ENCODE results near the gene CD52. TPM values are rescaled to one million over a fixed set of nuclear protein-coding genes. Genes with fewer than 3 reads are reported as not detected.

CD52 gene
- total RNA-seq, 2 experiments from 2014 or later: 1,112 to 1,180 TPM

DNA sequence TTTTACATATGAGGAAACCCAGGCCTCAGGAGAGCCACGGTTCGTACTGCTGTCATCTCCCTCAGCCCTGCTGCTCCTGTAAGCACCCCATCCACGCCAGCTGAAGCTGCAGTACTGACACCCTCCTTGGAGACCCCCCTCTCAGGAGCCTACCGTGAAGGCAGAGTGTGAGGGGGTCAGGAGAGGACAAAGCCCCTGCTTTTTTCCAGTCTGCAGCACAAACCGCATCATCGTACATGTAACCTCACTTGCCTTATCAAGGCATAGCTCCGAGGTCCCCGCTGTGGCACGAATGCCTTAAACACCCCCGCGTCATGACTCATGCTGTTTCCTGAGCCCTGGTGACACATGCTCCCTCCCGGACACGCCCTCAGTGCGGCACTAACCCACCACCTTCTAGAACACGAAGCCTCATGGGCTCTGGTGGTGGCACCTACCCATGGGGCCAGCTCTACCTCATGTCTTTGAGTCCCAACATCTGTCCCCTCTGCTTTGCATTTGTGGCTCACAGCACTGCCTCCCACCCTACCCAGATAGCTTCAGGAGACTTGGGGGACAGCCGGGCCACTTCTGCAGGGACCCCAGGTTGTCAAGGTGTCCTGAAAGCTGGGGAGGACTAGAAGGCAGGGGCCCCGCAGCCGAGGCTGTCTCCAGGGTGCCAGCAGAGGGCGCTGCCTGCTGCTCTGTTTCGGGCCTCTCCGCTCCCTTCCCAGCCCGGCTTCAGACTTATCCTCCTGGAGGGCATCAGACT is 33.0 kb upstream of the CD52 start:
- CTCF ChIA-PET: interaction anchor here (0.6 to 8.6 kb wide), 37 partner anchors 9 to 414 kb away, joined by 3 to 591 read pairs (median 5); partner anchors contain the start of genes CD52, CEP85, DHDDS and PAFAH2
- ATAC-seq (peak; percentile 74), DNase-seq (peak; percentile 97)
- Mint-ChIP-seq H3K36me3 (ENCODE audit: low read depth) (peaks cover 55% of the 10 kb centered on the region), H3K27ac (peak overlapping the region; percentile 96), H3K9me3 (ENCODE audit: insufficient read depth) (no peaks in the 10 kb centered on the region), H3K4me1 (ENCODE audit: low read depth) (peaks cover 89% of the 10 kb centered on the region), H3K4me3 (peak overlapping the region; percentile 89), H3K27me3 (ENCODE audit: low read depth) (no peaks in the 10 kb centered on the region)
- POLR2A ChIA-PET: interaction anchor here (0.8 to 19.5 kb wide), 5 partner anchors 8 to 33 kb away, joined by 3 to 409 read pairs (median 14); partner anchors contain the start of genes CD52 and UBXN11

GRCh38 chr1:26285366-26286063 is 32.2 kb upstream of the CD52 start:
- DNase-seq: peak; percentile 67
- Mint-ChIP-seq H3K36me3 (ENCODE audit: low read depth) (peaks cover 53% of the 10 kb centered on the region), H3K4me1 (ENCODE audit: low read depth) (peaks cover 97% of the 10 kb centered on the region), H3K27me3 (ENCODE audit: low read depth) (no peaks in the 10 kb centered on the region), H3K27ac (peak overlapping the region; percentile 96), H3K9me3 (ENCODE audit: insufficient read depth) (no peaks in the 10 kb centered on the region), H3K4me3 (peak overlapping the region; percentile 89)
- ChIA-PET POLR2A (interaction anchor here (2.3 to 19.5 kb wide), 3 partner anchors 9 to 33 kb away, joined by 14 to 409 read pairs (median 15); partner anchors contain the start of genes CD52 and UBXN11), CTCF (interaction anchor here (0.7 to 8.6 kb wide), 33 partner anchors 9 to 414 kb away, joined by 3 to 591 read pairs (median 7); partner anchors contain the start of genes CD52, CEP85, DHDDS and PAFAH2)
- no peak for ATAC-seq

DNA sequence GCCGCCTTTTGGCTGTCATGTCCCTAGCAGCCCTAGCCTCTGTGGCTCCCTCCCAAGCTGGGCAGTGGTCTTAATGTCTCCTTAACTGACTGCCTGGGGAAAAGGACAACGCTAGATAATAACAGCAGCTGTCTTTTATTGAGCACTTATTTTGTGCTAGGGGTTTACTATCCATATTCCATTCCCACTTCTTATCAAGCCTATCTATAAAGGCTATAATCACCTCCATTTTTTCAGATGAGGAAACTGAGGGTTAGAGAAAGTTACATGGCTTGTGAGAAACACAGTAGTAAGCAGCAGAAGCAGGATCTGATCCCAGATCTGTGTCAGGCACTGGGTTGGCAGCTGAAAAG is 31.7 kb upstream of the CD52 start:
- peaks cover 100% of the 10 kb centered on the region for H3K4me1 Mint-ChIP-seq (ENCODE audit: low read depth)
- ChIA-PET POLR2A (interaction anchor here (1.3 to 19.5 kb wide), 4 partner anchors 9 to 72 kb away, joined by 4 to 409 read pairs (median 14); partner anchors contain the start of genes CD52 and UBXN11), CTCF (interaction anchor here (1.0 to 8.6 kb wide), 23 partner anchors 11 to 184 kb away, joined by 3 to 591 read pairs (median 14); partner anchors contain the start of genes CD52, CEP85, DHDDS and UBXN11)
- peaks cover 50% of the 10 kb centered on the region for H3K36me3 Mint-ChIP-seq (ENCODE audit: low read depth)
- peak overlapping the region; percentile 96 for H3K27ac Mint-ChIP-seq
- ATAC-seq (no peak), DNase-seq (no peak)
- H3K27me3 Mint-ChIP-seq (ENCODE audit: low read depth): no peaks in the 10 kb centered on the region
- no peak overlapping the region for H3K4me3 Mint-ChIP-seq
- no peaks in the 10 kb centered on the region for H3K9me3 Mint-ChIP-seq (ENCODE audit: insufficient read depth)

GRCh38 chr1:26287033-26287711 is 30.6 kb upstream of the CD52 start:
- Mint-ChIP-seq H3K27me3 (ENCODE audit: low read depth) (no peaks in the 10 kb centered on the region), H3K4me1 (ENCODE audit: low read depth) (peaks cover 100% of the 10 kb centered on the region), H3K9me3 (ENCODE audit: insufficient read depth) (no peaks in the 10 kb centered on the region), H3K4me3 (peak overlapping the region; percentile 72), H3K27ac (peak overlapping the region; percentile 96), H3K36me3 (ENCODE audit: low read depth) (peaks cover 46% of the 10 kb centered on the region)
- peak; percentile 48 for ATAC-seq
- CTCF ChIA-PET: interaction anchor here (1.0 to 8.6 kb wide), 15 partner anchors 11 to 130 kb away, joined by 3 to 591 read pairs (median 16); partner anchors contain the start of genes CD52, CEP85 and UBXN11
- POLR2A ChIA-PET: interaction anchor here (1.3 to 19.5 kb wide), 4 partner anchors 12 to 71 kb away, joined by 4 to 409 read pairs (median 60); partner anchors contain the start of genes CD52 and UBXN11
- peak; percentile 92 for DNase-seq

DNA sequence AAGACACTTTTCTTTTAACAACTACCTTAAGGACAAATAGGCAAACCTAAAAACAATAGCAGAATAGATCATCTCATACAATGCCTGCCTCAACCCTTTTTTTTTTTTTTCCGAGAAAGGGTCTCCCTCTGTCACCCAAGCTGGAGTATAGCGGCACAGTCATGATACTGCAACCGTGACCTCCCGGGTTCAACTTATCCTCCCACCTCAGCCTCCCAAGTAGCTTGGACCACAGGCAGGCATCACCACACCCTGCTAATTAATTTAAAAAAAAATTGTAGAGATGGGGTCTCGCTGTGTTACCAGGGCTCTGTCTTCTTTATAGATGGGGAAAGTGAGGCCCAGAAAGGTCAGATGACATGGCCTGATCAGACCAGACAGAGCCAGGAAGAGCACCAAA is 29.9 kb upstream of the CD52 start:
- POLR2A ChIA-PET: interaction anchor here (0.8 to 19.5 kb wide), 8 partner anchors 11 to 90 kb away, joined by 3 to 409 read pairs (median 10); partner anchors contain the start of genes CD52, CEP85 and UBXN11
- no peak for ATAC-seq
- CTCF ChIA-PET: interaction anchor here (1.0 to 8.6 kb wide), 12 partner anchors 12 to 129 kb away, joined by 3 to 591 read pairs (median 14); partner anchors contain the start of genes CD52, CEP85 and UBXN11
- Mint-ChIP-seq H3K36me3 (ENCODE audit: low read depth) (peaks cover 43% of the 10 kb centered on the region), H3K4me3 (peak overlapping the region; percentile 72), H3K27me3 (ENCODE audit: low read depth) (no peaks in the 10 kb centered on the region), H3K9me3 (ENCODE audit: insufficient read depth) (no peaks in the 10 kb centered on the region), H3K27ac (peak overlapping the region; percentile 96), H3K4me1 (ENCODE audit: low read depth) (peaks cover 94% of the 10 kb centered on the region)
- no peak for DNase-seq

DNA sequence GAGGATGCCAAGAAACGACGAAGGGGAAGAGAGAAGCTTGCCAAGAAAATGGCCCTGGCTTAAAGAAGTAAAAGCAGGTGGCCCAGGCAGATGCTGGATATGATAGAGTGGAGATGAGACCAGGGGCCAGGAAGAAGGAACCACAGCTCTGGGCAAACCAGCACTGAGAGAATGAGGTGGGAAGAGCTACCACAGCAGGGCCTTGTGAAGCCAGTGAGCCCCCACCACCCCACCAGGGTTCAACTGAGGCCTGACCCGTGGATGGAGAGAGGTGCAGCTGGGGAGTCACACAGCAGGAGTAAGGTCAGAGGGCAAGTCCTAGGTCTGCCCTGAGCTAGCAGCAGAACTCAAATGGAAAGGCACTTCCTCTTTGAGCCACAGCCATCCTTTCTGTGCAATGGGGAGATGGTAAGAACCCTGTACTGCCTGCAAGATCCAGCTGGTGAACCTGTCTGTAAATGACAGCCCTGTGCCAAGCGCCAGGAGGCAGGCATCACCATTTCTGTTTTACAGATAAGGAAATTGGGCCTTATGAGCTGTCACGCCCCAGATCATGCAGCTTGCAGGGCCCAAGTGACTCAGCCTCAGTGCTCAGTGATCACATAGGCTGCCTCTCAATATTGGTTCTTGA is 29.3 kb upstream of the CD52 start:
- CTCF ChIA-PET: interaction anchor here (0.8 to 8.6 kb wide), 20 partner anchors 9 to 183 kb away, joined by 3 to 591 read pairs (median 9); partner anchors contain the start of genes CD52, CEP85, SH3BGRL3 and UBXN11
- H3K27ac Mint-ChIP-seq: peak overlapping the region; percentile 96

GRCh38 chr1:26289158-26290059 is 28.3 kb upstream of the CD52 start:
- no peaks in the 10 kb centered on the region for H3K27me3 Mint-ChIP-seq (ENCODE audit: low read depth)
- no peaks in the 10 kb centered on the region for H3K9me3 Mint-ChIP-seq (ENCODE audit: insufficient read depth)
- peaks cover 35% of the 10 kb centered on the region for H3K36me3 Mint-ChIP-seq (ENCODE audit: low read depth)
- H3K4me3 Mint-ChIP-seq: peak overlapping the region; percentile 72
- H3K4me1 Mint-ChIP-seq (ENCODE audit: low read depth): peaks cover 78% of the 10 kb centered on the region
- H3K27ac Mint-ChIP-seq: peak overlapping the region; percentile 96
- CTCF ChIA-PET: interaction anchor here (0.8 to 8.6 kb wide), 21 partner anchors 10 to 182 kb away, joined by 3 to 591 read pairs (median 9); partner anchors contain the start of genes CD52, CEP85, SH3BGRL3 and UBXN11
- POLR2A ChIA-PET: interaction anchor here (0.7 to 19.5 kb wide), 14 partner anchors 10 to 278 kb away, joined by 3 to 409 read pairs (median 7); partner anchors contain the start of genes CD52, DHDDS, SH3BGRL3 and UBXN11
- ATAC-seq (peak; percentile 16), DNase-seq (peak; percentile 79)

More for the DNA sequence above, 29.3 kb upstream of the CD52 start:
- POLR2A ChIA-PET: interaction anchor here (0.7 to 19.5 kb wide), 16 partner anchors 9 to 294 kb away, joined by 3 to 409 read pairs (median 6); partner anchors contain the start of genes CD52, CEP85, DHDDS and SH3BGRL3
- no peaks in the 10 kb centered on the region for H3K27me3 Mint-ChIP-seq (ENCODE audit: low read depth)
- H3K36me3 Mint-ChIP-seq (ENCODE audit: low read depth): peaks cover 40% of the 10 kb centered on the region
- ATAC-seq (peak; percentile 13), DNase-seq (peak; percentile 82)
- H3K9me3 Mint-ChIP-seq (ENCODE audit: insufficient read depth): no peaks in the 10 kb centered on the region
- peaks cover 88% of the 10 kb centered on the region for H3K4me1 Mint-ChIP-seq (ENCODE audit: low read depth)
- H3K4me3 Mint-ChIP-seq: peak overlapping the region; percentile 72

GRCh38 chr1:26290122-26290881 is 27.5 kb upstream of the CD52 start:
- H3K4me3 Mint-ChIP-seq: peak overlapping the region; percentile 72
- ChIA-PET POLR2A (interaction anchor here (0.8 to 19.5 kb wide), 6 partner anchors 9 to 28 kb away, joined by 3 to 409 read pairs (median 30); partner anchors contain the start of genes CD52, SH3BGRL3 and UBXN11), CTCF (interaction anchor here (1.3 to 8.6 kb wide), 8 partner anchors 14 to 101 kb away, joined by 3 to 591 read pairs (median 17); partner anchors contain the start of genes CD52 and UBXN11)
- peak; percentile 50 for DNase-seq
- ATAC-seq: no peak
- no peaks in the 10 kb centered on the region for H3K27me3 Mint-ChIP-seq (ENCODE audit: low read depth)
- peaks cover 70% of the 10 kb centered on the region for H3K4me1 Mint-ChIP-seq (ENCODE audit: low read depth)
- peaks cover 28% of the 10 kb centered on the region for H3K36me3 Mint-ChIP-seq (ENCODE audit: low read depth)
- H3K27ac Mint-ChIP-seq: peak overlapping the region; percentile 96
- H3K9me3 Mint-ChIP-seq (ENCODE audit: insufficient read depth): no peaks in the 10 kb centered on the region

- Mint-ChIP-seq H3K27ac (peak overlapping the region; percentile 96), H3K4me1 (ENCODE audit: low read depth) (peaks cover 64% of the 10 kb centered on the region), H3K36me3 (ENCODE audit: low read depth) (peaks cover 32% of the 10 kb centered on the region), H3K4me3 (no peak overlapping the region), H3K27me3 (ENCODE audit: low read depth) (no peaks in the 10 kb centered on the region), H3K9me3 (ENCODE audit: insufficient read depth) (no peaks in the 10 kb centered on the region)
- DNase-seq (no peak), ATAC-seq (no peak)
- CTCF ChIA-PET: interaction anchor here (1.3 to 8.6 kb wide), 4 partner anchors 16 to 100 kb away, joined by 3 to 591 read pairs (median 90); partner anchors contain the start of genes CD52 and UBXN11
- POLR2A ChIA-PET: interaction anchor here (2.7 to 19.5 kb wide), 3 partner anchors 11 to 27 kb away, joined by 21 to 409 read pairs (median 79); partner anchors contain the start of genes CD52, SH3BGRL3 and UBXN11
Observed at GRCh38 chr1:26290882-26291261, 26.9 kb upstream of the CD52 start.

Measured in activated CD8-positive, alpha-beta T cell treated with anti-CD3 and anti-CD28 coated beads, Interleukin-2, amount 10 ng/mL, durations not matched to agents 7 days and 5 days (primary cell).